Lower leg skin (tissue), 4 donors: ENCODE results near the gene PSAT1. TPM values are rescaled to one million over a fixed set of nuclear protein-coding genes. Genes with fewer than 3 reads are reported as not detected.

Experiments used
- DNase-seq, 2 donors: peaks; one replicate each; pipeline ENCODE4 v3.0.0-alpha.2; 2019; ENCODE audit warnings: low spot score in 2 of 2
- H3K4me3 ChIP-seq: fragments of 200-600 bp; sonication (generic); 2 replicates; pipeline ENCODE4 v1.5.1; 2017; ENCODE audit warnings: mild to moderate bottlenecking, low read depth; ENCODE audit not compliant: poor library complexity, severe bottlenecking
- CTCF ChIP-seq, 3 donors: fragments of 450-650 bp; IDR thresholded peaks; one replicate each; pipeline ENCODE4 v1.5.1; 2016; ENCODE audit warnings: antibody characterized with exemption in 3 of 3, mild to moderate bottlenecking in 3 of 3, moderate library complexity in 2 of 3
- POLR2A ChIP-seq, 2 donors: fragments of 450-650 bp; IDR thresholded peaks; one replicate each; pipeline ENCODE4 v1.6.1; 2016 to 2017; ENCODE audit warnings: antibody characterized with exemption in 2 of 2, mild to moderate bottlenecking in 1 of 2, moderate library complexity in 1 of 2
- WGBS, 2 donors: methylation state at CpG; one replicate each; pipeline ENCODE4 v1.1.5; 2018; 5-methylcytosine and 5-hydroxymethylcytosine counted together
- intact Hi-C: fragments of 100-400 bp; cut with DNase I; formaldehyde crosslinking; loops from one replicate; pipeline ENCODE4 v1.15.0; 2023; ENCODE audit warnings: low total_unique reads
- total RNA-seq, 4 donors: library from RNA; depleted of rRNA; stranded (reverse); fragments of >200 nt; gene quantifications; one replicate each; pipeline ENCODE4 v1.1.0, GENCODE V29; 2016

Gene PSAT1
- total RNA-seq, 4 donors from 2014 or later: 50.2 to 106 (median 75.3) TPM

- H3K4me3 ChIP-seq: no peak overlapping the region
- DNase-seq: peak in 1 of 2 donors; percentile 37
- WGBS, 2 donors: 93 to 94% methylated on average over 7 of the region's 7 CpGs
- TF ChIP-seq POLR2A (IDR thresholded peaks at IDR 0.05): no peak
- no peak for TF ChIP-seq CTCF (IDR thresholded peaks at IDR 0.05)
- intact Hi-C loops: no loop called here
Measured at GRCh38 chr9:78321505-78321904, 24.6 kb downstream of the PSAT1 start.

GRCh38 chr9:78324068-78324650 lies 27.2 kb downstream of the PSAT1 start:
- intact Hi-C loops: no loop called here
- WGBS, 2 donors: 88 to 95% methylated on average over 10 of the region's 10 CpGs
- no peak overlapping the region for H3K4me3 ChIP-seq
- DNase-seq: peak in 1 of 2 donors; percentile 59
- no peak for TF ChIP-seq POLR2A (IDR thresholded peaks at IDR 0.05)
- no peak for TF ChIP-seq CTCF (IDR thresholded peaks at IDR 0.05)

GRCh38 chr9:78324682-78325081 lies 27.8 kb downstream of the PSAT1 start:
- no peak overlapping the region for H3K4me3 ChIP-seq
- intact Hi-C loops: no loop called here
- WGBS, 2 donors: 85 to 86% methylated on average over 8 of the region's 8 CpGs
- TF ChIP-seq POLR2A (IDR thresholded peaks at IDR 0.05) (no peak), CTCF (IDR thresholded peaks at IDR 0.05) (no peak)
- peak in 1 of 2 donors; percentile 76 for DNase-seq

- TF ChIP-seq CTCF (IDR thresholded peaks at IDR 0.05): no peak
- no peak for TF ChIP-seq POLR2A (IDR thresholded peaks at IDR 0.05)
- intact Hi-C loops: no loop called here
- peak in 1 of 2 donors; percentile 81 for DNase-seq
- H3K4me3 ChIP-seq: no peak overlapping the region
- WGBS, 2 donors: 13 to 18% methylated on average over 6 of the region's 6 CpGs
Measured at GRCh38 chr9:78325343-78325742, 28.4 kb downstream of the PSAT1 start.

- intact Hi-C loops: no loop called here
- no peak for DNase-seq
- TF ChIP-seq CTCF (IDR thresholded peaks at IDR 0.05) (no peak), POLR2A (IDR thresholded peaks at IDR 0.05) (no peak)
- H3K4me3 ChIP-seq: no peak overlapping the region
- 47 to 56% methylated on average over 5 of the region's 5 CpGs for WGBS, 2 donors
Measured at GRCh38 chr9:78325846-78326360, 29.0 kb downstream of the PSAT1 start.

GRCh38 chr9:78326564-78326963 lies 29.6 kb downstream of the PSAT1 start:
- peak in 1 of 2 donors; percentile 28 for DNase-seq
- WGBS, 2 donors: 87% methylated on average over 2 of the region's 2 CpGs
- TF ChIP-seq CTCF (IDR thresholded peaks at IDR 0.05): no peak
- TF ChIP-seq POLR2A (IDR thresholded peaks at IDR 0.05): no peak
- H3K4me3 ChIP-seq: no peak overlapping the region
- intact Hi-C loops: no loop called here
